GM12872 (cell line): ENCODE measurements around the gene MTHFSD.

Source experiments
- TF ChIP-seq, protein P1 (sequence below): IDR thresholded peaks from 3 replicates; pipeline ENCODE4 v1.5.1; 2011; ENCODE audit warnings: low read depth, mild to moderate bottlenecking, low read length, moderate library complexity; ENCODE audit not compliant: insufficient read depth

Gene MTHFSD

DNA sequence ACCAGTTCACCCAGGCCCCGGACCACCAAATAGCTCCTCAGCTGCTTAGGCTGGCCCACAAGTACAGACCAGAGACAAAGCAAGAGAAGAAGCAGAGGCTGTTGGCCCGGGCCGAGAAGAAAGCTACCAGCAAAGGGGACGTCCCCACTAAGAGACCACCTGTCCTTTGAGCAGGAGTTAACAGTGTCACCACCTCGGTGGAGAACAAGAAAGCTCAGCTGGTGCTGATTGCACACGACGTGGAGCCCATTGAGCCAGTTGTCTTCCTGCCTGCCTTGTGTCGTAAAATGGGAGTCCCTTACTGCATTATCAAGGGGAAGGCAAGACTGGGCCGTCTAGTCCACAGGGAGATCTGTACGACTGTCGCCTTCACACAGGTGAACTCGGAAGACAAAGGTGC lies 29.3 kb downstream of the MTHFSD start:
- TF ChIP-seq, protein P1, sequence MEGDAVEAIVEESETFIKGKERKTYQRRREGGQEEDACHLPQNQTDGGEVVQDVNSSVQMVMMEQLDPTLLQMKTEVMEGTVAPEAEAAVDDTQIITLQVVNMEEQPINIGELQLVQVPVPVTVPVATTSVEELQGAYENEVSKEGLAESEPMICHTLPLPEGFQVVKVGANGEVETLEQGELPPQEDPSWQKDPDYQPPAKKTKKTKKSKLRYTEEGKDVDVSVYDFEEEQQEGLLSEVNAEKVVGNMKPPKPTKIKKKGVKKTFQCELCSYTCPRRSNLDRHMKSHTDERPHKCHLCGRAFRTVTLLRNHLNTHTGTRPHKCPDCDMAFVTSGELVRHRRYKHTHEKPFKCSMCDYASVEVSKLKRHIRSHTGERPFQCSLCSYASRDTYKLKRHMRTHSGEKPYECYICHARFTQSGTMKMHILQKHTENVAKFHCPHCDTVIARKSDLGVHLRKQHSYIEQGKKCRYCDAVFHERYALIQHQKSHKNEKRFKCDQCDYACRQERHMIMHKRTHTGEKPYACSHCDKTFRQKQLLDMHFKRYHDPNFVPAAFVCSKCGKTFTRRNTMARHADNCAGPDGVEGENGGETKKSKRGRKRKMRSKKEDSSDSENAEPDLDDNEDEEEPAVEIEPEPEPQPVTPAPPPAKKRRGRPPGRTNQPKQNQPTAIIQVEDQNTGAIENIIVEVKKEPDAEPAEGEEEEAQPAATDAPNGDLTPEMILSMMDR: no peak

DNA sequence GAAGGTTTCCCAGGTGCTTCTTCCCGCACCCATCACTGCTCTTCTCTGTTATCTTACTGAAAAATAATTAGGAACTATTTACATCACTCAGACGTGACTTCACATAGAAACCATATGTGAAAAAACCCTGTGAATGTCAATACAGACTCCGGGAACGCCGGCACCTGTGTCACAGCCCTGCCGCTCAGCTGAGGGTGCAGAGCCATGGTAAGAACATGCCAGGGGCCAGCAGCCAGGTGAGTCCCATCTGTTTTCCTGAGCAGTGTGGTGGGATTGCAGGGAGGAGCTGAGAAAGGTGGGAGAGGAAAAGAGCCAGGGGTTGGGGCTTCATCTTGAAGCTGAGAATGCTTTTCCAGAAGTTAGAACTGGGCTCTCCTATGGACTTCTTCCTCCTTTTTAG lies 31.0 kb downstream of the MTHFSD start:
- TF ChIP-seq, protein P1: no peak

DNA sequence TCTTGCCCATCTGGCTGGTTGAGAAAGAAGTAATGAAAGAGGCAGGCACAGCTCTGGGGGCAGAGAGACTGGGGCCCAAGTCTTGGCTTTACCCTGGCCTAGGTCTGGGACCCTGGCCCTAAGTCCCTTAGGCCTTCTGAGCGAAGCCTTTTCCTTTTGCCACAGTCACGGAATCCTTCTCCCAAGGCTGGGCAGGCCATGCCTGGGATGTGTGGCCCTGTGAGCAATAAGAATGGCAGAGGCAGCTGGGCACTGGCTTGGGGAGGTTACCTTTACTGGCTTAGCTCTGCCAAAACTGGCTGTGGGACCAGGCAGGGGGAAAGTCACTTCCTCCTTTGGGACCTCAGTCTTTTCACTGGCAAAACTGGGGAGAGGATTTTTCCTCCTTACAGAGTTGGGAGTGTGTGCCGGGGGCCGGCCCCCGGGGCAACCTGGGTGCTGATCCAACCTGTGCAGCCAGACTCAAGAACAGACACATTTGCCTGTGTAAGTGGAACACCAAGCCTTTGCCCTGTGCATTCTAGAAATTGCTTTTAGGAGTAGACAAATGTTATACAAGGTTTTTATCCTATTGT lies 31.8 kb downstream of the MTHFSD start:
- TF ChIP-seq, protein P1: no peak

DNA sequence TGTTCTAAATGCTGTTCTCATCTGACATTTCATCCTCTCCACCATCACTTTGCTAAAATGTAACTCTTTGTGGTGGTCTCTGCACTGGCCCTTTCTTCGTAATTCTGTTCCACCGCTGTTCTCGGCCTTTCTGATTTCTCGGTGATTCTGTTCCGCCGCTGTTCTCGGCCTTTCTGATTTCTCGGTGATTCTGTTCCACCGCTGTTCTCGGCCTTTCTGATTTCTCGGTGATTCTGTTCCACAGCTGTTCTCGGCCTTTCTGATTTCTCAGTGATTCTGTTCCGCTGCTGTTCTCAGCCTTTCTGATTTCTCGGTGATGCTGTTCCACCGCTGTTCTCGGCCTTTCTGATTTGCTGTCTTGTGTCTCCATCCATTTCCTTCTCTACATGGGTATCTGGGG lies 32.4 kb downstream of the MTHFSD start:
- TF ChIP-seq, protein P1: no peak

DNA sequence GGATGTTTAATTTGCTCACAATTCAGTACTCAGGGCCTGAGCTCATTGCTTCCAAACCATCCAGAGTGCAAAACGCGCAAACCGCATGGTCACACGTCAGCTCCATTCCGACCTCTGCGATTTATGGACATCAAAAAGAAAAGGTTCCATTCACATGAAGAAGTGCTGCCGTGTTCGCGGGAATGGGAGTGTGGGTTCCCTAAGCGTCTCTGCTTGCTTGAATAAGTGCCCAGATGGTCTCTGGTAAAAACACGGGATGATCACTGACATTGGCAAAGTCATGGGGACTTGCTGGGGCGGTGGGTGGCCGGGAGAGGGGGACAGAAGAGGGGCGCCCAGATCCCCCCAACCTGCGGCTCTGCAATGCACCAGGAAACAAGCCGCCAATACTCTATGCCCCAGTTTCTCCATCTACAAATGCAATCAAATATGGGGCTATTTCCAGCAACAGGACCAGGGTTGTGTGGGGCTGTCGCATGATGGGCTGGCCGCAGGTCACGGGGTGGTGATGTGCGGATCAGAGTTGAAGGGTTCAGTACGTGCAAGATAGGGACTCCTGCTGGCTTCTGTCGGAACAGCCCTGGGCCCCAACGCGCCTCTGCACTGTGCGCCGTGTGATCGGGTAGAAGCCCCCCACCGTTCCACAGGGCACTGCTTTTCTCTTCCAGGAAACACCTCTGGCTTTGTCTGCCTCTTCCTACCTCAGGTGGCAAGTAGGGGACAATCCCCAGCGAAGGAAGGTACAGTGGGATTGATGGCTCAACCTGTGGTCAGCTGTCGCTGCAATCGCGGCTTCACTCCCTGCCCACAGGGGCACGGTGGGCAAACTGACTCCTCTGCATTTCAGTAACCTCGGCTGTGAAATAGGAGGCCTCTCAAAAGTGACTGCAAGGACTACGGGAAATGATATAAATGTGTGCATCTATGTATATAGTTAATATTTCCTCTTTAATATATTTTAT lies 33.5 kb downstream of the MTHFSD start:
- TF ChIP-seq, protein P1: no peak

DNA sequence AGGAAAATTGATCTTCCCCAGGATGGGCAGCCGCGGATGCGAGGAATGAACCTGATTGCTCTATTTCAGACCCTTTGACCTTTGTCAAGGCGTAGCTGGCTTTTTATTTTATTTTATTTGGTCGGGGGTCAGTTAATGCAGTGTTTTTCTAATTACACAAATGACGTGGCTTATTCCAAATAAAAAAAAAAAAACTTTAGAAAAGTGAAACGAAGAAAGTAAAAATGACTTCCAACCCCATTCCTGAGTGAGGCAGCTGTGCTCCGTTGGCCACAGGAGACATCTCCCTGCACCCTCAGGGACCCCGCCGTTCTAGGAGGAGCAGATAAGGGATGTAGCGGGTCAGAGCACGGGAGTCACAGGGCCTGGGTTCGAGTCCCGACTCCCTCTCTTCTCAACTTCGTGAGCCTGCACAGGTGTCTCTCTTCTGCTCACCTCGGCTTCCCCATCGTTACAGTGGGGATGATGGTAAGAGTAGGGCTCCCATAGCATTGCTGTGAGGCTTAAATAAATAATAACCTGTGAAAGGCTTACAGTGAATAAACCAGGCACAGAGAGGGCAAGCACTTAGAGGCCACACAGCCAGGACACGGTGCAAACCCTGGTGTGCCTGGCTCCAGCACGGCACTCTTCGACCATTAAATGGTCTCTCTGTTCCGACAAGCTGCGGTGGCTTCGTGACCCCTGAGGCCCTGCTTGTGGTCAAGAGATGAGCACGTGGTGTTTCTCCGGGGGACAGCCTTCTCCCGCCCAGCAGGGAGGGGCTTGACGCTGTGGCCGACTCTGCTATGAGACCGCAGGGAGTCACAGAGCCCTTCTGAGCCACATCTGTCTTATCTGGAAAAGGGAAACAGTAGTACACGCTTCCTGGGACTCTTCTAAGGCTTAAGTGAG lies 34.5 kb downstream of the MTHFSD start:
- TF ChIP-seq, protein P1: no peak

DNA sequence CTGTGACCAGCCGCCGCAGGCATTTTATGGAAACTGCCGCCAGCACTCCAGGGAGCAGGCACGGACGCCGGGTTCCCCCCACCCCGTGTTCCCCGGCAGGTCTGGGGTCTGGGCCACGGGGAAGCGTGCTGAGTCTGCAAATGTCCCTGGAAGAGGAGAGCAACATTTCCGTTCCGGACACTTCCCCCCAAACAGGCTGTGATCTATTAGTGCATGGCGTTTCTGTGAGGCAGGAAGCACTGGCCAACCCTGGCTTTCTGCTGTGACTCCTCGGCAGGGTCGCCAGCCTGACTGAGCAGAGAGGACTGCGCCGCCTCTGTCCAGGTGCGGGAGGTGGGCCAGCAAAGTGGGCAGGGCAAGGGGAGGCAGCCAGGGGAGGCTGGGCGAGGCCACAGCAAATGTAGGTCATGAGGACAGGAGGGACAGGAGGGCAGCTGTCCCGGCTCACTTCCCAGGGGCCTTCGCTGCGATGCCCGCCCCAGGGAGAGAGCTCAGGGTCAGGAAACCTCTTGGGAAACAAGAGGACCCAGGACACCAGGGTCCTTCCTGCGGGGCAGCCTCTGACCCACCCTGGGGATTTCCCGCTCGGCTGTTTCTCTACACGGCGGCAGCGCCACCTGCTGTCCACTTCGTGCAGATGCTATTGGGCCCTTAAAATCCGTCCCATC lies 35.3 kb downstream of the MTHFSD start:
- TF ChIP-seq, protein P1: peak; percentile 91
